PFSK-1 (cell line): ENCODE measurements around the gene FERMT1.

Experiments used
- TAF1 ChIP-seq: IDR thresholded peaks from 2 replicates; pipeline ENCODE4 v1.6.1; 2012; ENCODE audit warnings: low read length, control low read depth, borderline replicate concordance; ENCODE audit not compliant: insufficient read depth
- TF ChIP-seq, protein P1 (sequence below), 2 experiments: IDR thresholded peaks; 2 replicates each; pipeline versions ENCODE4 v1.6.1 to v1.8.0; 2011 to 2012; ENCODE audit warnings: low read depth in 2 of 2, low read length in 2 of 2, control low read depth in 1 of 2, inconsistent platforms in 1 of 2, mild to moderate bottlenecking in 1 of 2, moderate library complexity in 1 of 2; ENCODE audit not compliant: insufficient read depth in 1 of 2

DNA sequence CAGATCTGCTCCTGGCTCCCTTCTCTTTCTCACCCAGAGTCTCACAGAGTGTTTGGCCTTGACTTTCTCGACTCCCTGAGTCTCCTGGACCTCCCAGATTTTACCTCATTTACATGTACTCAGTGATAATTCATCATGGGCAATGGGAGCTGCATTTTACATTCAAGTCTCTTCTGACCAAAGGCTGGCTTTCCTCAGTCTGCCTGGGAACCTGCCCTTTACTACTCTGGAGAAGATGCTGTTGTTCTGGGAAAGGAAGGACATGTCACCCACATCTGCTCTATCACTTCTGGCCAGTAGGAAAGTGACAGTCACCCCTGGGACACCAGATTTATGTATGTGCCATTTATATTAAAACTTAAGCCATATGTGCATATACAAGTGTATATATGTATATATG lies 76.4 kb downstream of the FERMT1 start:
- TF ChIP-seq TAF1 = no peak
- TF ChIP-seq, protein P1, sequence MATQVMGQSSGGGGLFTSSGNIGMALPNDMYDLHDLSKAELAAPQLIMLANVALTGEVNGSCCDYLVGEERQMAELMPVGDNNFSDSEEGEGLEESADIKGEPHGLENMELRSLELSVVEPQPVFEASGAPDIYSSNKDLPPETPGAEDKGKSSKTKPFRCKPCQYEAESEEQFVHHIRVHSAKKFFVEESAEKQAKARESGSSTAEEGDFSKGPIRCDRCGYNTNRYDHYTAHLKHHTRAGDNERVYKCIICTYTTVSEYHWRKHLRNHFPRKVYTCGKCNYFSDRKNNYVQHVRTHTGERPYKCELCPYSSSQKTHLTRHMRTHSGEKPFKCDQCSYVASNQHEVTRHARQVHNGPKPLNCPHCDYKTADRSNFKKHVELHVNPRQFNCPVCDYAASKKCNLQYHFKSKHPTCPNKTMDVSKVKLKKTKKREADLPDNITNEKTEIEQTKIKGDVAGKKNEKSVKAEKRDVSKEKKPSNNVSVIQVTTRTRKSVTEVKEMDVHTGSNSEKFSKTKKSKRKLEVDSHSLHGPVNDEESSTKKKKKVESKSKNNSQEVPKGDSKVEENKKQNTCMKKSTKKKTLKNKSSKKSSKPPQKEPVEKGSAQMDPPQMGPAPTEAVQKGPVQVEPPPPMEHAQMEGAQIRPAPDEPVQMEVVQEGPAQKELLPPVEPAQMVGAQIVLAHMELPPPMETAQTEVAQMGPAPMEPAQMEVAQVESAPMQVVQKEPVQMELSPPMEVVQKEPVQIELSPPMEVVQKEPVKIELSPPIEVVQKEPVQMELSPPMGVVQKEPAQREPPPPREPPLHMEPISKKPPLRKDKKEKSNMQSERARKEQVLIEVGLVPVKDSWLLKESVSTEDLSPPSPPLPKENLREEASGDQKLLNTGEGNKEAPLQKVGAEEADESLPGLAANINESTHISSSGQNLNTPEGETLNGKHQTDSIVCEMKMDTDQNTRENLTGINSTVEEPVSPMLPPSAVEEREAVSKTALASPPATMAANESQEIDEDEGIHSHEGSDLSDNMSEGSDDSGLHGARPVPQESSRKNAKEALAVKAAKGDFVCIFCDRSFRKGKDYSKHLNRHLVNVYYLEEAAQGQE (IDR thresholded peaks at IDR 0.05; ENCODE audit: insufficient read depth in 1 of 2, low read depth in 2 of 2, low read length in 2 of 2) = no peak
